ENCODE measurements around the gene MGAT3. TPM values are rescaled to one million over a fixed set of nuclear protein-coding genes. Genes with fewer than 3 reads are reported as not detected.

Gene MGAT3
- total RNA-seq, 2 donors from 2014 or later: 0.82 to 7.4 TPM

GRCh38 chr22:39421691-39422090 lies 35.1 kb upstream of the MGAT3 start:
- WGBS: 94% methylated on average over 11 of the region's 11 CpGs
- H3K9me3 ChIP-seq: no peaks in the 10 kb centered on the region
- H3K27ac ChIP-seq: no peak overlapping the region
- peaks cover 8 to 35% of the 10 kb centered on the region in 2 donors for H3K36me3 ChIP-seq
- no peaks in the 10 kb centered on the region for H3K27me3 ChIP-seq (replicated peaks; ENCODE audit: insufficient read depth)
- H3K4me1 ChIP-seq (replicated peaks): no peaks in the 10 kb centered on the region
- TF ChIP-seq POLR2A (IDR thresholded peaks at IDR 0.05) (no peak), CTCF (IDR thresholded peaks at IDR 0.05) (no peak), POLR2AphosphoS5 (IDR thresholded peaks at IDR 0.05) (no peak)
- intact Hi-C loops (cut with DNase I): no loop called here
- DNase-seq (ENCODE audit: low spot score): no peak
- H3K4me3 ChIP-seq: no peak overlapping the region

- no peak for TF ChIP-seq POLR2AphosphoS5 (IDR thresholded peaks at IDR 0.05)
- no peak for TF ChIP-seq POLR2A (IDR thresholded peaks at IDR 0.05)
- TF ChIP-seq CTCF (IDR thresholded peaks at IDR 0.05): no peak
- no peaks in the 10 kb centered on the region for H3K9me3 ChIP-seq
- DNase-seq (ENCODE audit: low spot score): no peak
- no peak overlapping the region for H3K4me3 ChIP-seq
- H3K27me3 ChIP-seq (replicated peaks; ENCODE audit: insufficient read depth): no peaks in the 10 kb centered on the region
- peaks cover 5 to 35% of the 10 kb centered on the region in 2 donors for H3K36me3 ChIP-seq
- no peaks in the 10 kb centered on the region for H3K4me1 ChIP-seq (replicated peaks)
- intact Hi-C loops (cut with DNase I): no loop called here
- H3K27ac ChIP-seq: no peak overlapping the region
- 76% methylated on average over 7 of the region's 7 CpGs for WGBS
Measured at GRCh38 chr22:39422101-39422500, 34.7 kb upstream of the MGAT3 start.

GRCh38 chr22:39422721-39423120 lies 34.1 kb upstream of the MGAT3 start:
- WGBS: 91% methylated on average over 6 of the region's 6 CpGs
- peaks cover 7 to 34% of the 10 kb centered on the region in 2 donors for H3K36me3 ChIP-seq
- H3K27me3 ChIP-seq (replicated peaks; ENCODE audit: insufficient read depth): no peaks in the 10 kb centered on the region
- H3K4me3 ChIP-seq: no peak overlapping the region
- H3K27ac ChIP-seq: no peak overlapping the region
- intact Hi-C loops (cut with DNase I): no loop called here
- TF ChIP-seq POLR2AphosphoS5 (IDR thresholded peaks at IDR 0.05): no peak
- no peak for TF ChIP-seq CTCF (IDR thresholded peaks at IDR 0.05)
- no peak for TF ChIP-seq POLR2A (IDR thresholded peaks at IDR 0.05)
- no peaks in the 10 kb centered on the region for H3K4me1 ChIP-seq (replicated peaks)
- no peak for DNase-seq (ENCODE audit: low spot score)
- H3K9me3 ChIP-seq: no peaks in the 10 kb centered on the region

- Histone ChIP-seq H3K4me3 (no peak overlapping the region), H3K9me3 (no peaks in the 10 kb centered on the region), H3K36me3 (peaks cover 8 to 33% of the 10 kb centered on the region in 2 donors), H3K27ac (no peak overlapping the region), H3K4me1 (replicated peaks) (no peaks in the 10 kb centered on the region), H3K27me3 (replicated peaks; ENCODE audit: insufficient read depth) (no peaks in the 10 kb centered on the region)
- WGBS: 97% methylated on average over 3 of the region's 3 CpGs
- intact Hi-C loops (cut with DNase I): no loop called here
- no peak for DNase-seq (ENCODE audit: low spot score)
- no peak for TF ChIP-seq POLR2A (IDR thresholded peaks at IDR 0.05)
- TF ChIP-seq CTCF (IDR thresholded peaks at IDR 0.05): no peak
- no peak for TF ChIP-seq POLR2AphosphoS5 (IDR thresholded peaks at IDR 0.05)
Measured at GRCh38 chr22:39423976-39424375, 32.8 kb upstream of the MGAT3 start.

GRCh38 chr22:39426380-39427043 lies 30.3 kb upstream of the MGAT3 start:
- H3K9me3 ChIP-seq: no peaks in the 10 kb centered on the region
- H3K4me3 ChIP-seq: no peak overlapping the region
- intact Hi-C loops (cut with DNase I): no loop called here
- H3K36me3 ChIP-seq: peaks cover 14 to 18% of the 10 kb centered on the region in 2 donors
- TF ChIP-seq CTCF (IDR thresholded peaks at IDR 0.05): no peak
- TF ChIP-seq POLR2A (IDR thresholded peaks at IDR 0.05): no peak
- TF ChIP-seq POLR2AphosphoS5 (IDR thresholded peaks at IDR 0.05): no peak
- WGBS: 95% methylated on average over 12 of the region's 20 CpGs
- no peaks in the 10 kb centered on the region for H3K27me3 ChIP-seq (replicated peaks; ENCODE audit: insufficient read depth)
- no peaks in the 10 kb centered on the region for H3K4me1 ChIP-seq (replicated peaks)
- H3K27ac ChIP-seq: no peak overlapping the region
- DNase-seq (ENCODE audit: low spot score): no peak
